Stimulated activated CD4-positive, alpha-beta T cell treated with anti-CD3 and anti-CD28 coated beads, Interleukin-1b, Interleukin-23, amount 100 ng/mL, for 24 hours (primary cell): Measurements from ENCODE around the gene DLGAP1.
"Not testable (repeated sequence)": the region's sequence is repeated elsewhere in the genome, so short reads cannot be mapped to it uniquely, and the experiment has no call there.

Experiments
- DNase-seq, 4 experiments: peaks; one replicate each; pipeline ENCODE4 v3.0.0-alpha.2; 2020; ENCODE audit warnings: low read depth in 4 of 4, low spot score in 1 of 4

The DLGAP1 gene

GRCh38 chr18:4096486-4096885, 358.6 kb downstream of the DLGAP1 start:
- no peak for DNase-seq

DNA sequence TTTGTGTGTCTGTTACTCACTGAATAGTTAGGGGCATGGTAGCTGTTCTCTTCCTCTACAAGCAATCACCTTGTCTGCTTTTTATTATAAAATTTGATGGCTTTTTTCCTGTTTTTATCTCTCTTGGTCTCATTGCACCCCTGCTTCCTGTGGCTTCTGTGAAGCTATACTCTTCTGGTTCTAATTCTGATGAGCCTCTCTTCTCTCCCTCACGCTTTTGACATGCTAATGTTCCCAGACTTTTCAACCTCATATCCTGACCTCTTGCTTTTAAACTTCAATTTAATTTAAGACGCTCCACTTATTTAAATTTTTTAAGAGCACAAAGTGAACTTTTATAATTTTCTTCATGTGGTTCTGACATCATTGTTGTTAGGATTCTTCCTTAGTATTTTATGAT, 361.4 kb downstream of the DLGAP1 start:
- no peak for DNase-seq

DNA sequence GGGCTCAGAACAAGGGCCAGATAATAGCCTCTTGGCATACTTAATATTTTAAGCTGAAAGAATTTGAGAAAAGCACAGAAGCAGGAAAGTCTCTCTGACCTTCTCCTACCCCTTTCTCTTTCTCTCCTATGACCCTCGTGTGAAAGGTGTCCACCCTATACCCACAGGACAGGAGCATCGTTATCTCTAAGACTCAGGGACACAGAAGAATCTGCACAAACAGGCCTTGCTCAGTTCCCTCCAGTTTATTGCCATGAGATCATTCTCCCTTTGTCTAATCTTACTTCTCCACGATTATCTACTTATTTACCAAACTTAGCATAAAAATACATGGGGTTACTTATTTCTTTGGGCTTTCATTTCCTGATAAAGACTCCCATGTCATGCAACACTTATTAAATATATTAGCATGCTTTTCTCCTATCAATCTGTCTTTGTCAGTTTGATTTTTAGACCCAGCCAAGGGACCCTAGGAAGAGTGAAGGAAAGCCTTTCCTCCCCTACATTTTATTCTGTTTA, 370.7 kb downstream of the DLGAP1 start:
- DNase-seq, result no peak

GRCh38 chr18:4078246-4078645, 376.9 kb downstream of the DLGAP1 start:
- DNase-seq, result no peak

DNA sequence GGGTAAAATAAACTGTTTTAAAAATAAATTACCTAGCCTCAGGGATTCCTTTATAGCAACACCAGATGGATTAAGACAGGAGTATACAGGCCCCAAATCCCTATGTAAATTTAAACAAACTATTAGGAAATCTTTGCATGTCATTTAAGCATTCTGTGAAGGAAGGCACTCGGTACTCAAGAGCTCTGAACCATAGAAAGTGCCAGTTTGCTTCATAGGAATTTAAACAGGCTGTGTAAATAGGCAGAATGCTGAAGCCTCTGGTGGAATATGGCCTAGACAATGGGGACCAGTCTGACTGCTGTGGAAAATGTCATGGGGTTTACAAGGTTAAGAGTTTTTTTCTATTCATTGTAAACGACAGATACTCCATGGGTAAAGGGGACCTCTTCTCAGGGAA, 377.4 kb downstream of the DLGAP1 start:
- DNase-seq, result no peak

DNA sequence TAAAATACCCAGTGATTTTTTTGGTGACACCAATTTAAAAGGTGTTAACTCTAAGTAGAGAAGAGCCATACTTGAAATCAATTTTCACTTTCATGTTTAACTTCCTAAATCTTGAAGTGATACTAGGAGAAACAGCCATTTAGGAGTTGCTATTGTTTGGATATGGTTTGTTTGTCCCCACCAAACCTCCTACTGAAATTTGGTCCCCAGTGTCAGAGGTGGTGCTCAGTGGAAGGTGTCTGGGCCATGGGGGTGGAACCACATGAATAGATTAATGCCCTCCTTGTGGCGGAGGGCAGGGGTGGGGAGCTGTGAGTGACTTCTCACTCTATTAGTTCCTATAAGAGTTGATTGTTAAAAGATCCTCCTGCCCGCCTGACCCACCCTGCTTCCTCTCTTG, 377.9 kb downstream of the DLGAP1 start:
- DNase-seq, result no peak

DNA sequence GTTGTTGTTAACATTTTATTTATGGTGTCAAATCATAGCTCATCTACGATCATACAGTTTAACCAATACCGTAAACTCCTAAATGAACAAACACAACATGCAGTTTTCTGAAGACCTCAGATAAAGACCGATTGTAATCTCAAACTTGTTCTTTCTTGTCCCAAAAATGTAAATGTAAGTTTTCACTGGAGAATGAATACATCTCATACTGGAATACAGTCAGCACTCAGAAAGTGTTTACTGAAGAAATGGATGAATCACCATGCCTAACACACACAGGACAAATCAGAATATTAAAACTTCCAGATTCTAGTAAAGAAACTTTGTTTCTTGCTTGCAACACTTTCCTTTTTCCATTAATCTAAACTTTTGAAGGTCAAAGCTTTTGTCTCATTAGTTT, 380.5 kb downstream of the DLGAP1 start:
- DNase-seq, result no peak

DNA sequence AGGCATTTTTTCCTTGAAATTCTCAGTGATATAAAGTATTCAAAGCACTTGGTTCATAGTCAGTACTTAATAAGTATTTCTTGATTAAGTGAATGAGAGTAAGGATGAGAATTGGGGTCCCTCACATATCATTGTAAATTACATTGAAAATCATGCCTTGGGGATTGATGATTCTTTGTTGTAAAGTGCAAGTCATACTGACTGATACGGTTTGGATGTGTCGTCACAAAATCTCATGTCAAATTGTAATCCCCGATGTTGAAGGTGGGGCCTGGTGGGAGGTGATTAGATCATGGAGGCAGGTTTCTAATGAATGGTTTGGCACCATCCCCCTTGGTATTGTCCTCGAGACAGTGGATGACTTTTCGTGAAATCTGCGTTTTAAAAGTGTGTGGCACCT, 385.9 kb downstream of the DLGAP1 start:
- no peak for DNase-seq

- peak in 2 of 4 experiments; percentile 8 to 10 for DNase-seq
Observed at GRCh38 chr18:4068552-4069158, 386.5 kb downstream of the DLGAP1 start.

DNA sequence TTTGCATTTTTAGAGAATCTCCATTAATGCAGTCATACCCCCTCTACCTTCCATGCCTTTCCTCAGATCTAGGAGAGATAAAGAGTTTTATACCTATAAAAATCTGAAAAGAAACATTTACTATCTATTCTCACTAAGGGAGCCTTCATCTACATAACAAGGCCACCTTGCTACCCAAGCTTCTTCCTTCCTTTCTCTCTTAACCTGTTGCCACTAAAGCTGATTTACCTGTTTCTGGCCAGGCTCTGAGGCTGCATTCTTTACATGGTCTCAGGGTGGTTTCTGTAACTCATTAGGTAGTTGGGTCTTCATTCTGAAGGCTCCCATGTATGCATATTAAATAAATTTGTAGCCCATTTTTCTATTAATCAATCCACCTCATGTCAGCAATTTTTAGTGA, 391.6 kb downstream of the DLGAP1 start:
- DNase-seq, result no peak

DNA sequence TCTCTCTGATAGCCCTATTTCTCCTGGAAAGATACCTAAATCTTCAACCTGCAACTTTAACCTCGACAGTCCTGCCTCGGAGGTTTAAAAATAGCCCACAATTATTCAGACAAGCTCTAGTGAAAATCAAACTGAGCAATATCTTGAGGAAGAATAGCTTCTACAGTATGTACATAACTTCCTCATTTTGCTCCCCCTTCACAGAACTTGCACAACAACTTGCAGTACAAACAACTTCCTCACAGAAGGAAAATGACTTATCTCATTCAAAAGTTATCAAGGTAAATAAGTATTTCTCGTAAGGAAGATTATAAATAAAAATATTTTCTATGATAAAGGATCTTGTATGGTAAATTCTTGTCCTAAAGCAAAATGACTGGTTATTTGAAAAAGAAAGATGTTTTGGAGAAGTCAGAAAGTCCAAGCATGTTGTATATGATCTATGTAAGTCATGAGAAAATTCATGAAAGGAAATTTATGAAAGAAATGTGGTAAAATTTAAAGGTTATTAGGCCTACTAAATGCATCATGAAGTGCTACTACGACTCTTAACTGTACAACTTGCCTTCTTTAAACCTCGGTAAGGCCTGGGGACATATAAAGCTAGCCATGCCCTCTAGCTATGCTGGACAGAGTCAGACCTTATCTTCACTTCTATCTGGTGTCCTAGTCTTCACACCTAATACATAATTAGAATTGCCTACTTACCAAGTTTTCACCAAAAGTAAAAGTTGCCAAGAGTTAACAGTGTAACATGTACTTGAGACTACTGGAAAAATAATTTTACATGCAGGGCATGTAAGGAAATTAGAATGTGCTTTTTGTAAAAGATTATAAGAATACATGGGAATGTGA, 394.5 kb downstream of the DLGAP1 start:
- DNase-seq, result no peak

DNA sequence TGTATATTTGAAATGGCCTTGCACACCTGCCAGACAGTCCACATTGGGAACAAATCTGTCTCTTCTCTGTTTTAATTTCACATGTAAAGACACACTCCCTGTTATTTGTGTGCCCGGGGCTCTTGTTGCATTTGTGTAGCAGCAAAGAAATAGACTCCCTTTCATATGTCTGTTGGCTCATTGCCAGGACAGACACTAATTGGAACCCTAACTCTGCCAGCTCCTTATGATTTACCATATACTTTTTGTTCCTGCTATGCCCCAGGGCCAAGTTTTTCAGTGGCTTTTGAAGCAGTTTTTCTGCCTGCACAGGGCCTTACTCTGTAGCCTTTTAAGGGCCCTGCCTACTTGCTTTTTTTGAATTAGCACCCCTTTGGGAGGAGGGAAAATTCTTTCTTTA, 396.9 kb downstream of the DLGAP1 start:
- no peak for DNase-seq

DNA sequence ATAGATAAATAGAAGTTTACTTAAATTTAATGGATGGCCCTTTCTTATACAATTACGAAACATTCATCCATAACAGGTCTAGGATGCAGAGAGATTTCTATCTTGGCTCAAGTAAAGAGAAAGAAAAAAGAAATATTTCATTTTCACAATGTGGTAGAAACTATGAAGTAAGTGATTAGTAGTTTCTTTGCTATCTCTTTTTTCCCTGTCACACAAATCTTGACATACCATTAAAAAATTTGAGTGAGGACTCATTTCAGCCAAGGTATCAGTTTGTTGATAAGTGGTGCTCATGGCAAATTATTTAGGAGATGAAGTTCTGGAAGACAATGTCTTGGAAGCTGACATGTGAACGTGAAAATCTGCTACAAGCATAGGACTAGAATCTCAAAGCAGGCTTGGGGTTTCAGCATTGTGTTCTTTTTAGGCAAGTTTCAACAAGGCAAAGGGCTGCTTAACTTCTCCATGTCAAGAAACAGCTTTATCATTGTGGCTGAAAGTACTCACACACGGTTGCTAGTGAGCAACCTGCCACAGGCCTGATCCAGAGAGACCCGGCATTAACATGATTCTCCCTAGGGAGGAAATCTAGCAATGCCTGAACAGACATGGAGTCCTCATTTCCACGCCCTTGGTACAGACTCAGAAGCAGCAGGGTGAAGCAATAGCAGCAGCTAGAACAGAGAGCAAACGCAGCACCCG, 414.6 kb downstream of the DLGAP1 start:
- DNase-seq, result no peak

DNA sequence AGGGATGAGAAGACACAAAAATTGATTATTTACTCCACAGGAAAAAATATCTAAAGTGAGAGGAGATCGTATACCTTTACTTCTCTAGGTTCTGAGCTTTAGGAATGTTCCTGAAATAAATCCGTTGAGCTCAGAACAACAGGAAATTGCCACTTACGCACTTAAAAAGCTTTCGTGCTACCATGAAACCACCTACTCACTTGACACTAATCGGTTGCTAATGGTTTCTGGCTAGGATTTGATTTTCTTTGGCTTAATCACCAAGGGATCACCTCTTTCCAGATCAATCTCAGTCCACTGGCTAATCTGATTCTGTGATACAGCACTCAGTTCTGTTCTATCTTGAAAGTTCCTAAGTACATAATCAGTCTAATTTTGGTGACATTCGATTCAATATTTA, 419.6 kb downstream of the DLGAP1 start:
- DNase-seq, result no peak

GRCh38 chr18:4034815-4035214, 420.3 kb downstream of the DLGAP1 start:
- DNase-seq, result not testable (repeated sequence)

DNA sequence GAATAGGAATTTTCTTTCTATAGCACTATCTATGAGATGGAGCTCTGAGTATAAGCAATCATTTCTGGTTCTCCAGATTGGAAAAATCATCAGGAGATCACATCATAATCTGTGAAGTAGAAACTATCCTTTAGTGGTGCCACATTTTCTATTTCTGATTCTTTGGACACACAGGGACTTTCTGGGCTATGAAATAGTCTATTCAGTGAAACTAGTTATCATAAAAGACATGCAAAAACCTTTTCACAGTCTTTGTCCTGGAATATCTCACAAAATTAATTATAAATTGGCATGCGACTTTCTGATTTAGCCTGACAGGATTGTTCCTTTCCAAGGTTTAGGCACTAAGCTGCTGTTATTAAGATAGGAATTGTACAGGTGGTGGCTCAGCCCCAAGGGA, 428.6 kb downstream of the DLGAP1 start:
- no peak for DNase-seq

- DNase-seq, result no peak
Observed at GRCh38 chr18:4024702-4025101, 430.4 kb downstream of the DLGAP1 start.

GRCh38 chr18:4022749-4023148, 432.4 kb downstream of the DLGAP1 start:
- DNase-seq, result not testable (repeated sequence)

GRCh38 chr18:4020026-4020425, 435.1 kb downstream of the DLGAP1 start:
- DNase-seq, result no peak

DNA sequence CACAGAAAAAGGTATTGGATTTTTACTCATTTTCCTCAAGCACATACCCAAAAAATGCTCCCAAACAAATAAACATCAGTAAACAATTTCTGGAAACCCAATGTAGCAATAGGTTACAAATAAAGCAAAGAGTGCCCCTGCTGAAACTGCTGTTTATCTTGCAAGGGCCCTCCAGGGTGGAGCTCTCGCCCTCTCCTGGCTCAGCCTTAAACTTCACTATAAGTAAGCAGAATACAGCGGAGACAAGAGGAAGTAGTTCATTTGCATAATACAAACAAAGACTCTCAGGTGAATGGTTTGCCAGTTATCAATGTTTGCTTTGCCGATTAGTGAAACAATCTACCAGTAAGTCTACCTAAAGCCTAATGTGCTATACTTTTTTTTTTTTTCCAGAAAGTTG, 437.6 kb downstream of the DLGAP1 start:
- DNase-seq, result no peak

DNA sequence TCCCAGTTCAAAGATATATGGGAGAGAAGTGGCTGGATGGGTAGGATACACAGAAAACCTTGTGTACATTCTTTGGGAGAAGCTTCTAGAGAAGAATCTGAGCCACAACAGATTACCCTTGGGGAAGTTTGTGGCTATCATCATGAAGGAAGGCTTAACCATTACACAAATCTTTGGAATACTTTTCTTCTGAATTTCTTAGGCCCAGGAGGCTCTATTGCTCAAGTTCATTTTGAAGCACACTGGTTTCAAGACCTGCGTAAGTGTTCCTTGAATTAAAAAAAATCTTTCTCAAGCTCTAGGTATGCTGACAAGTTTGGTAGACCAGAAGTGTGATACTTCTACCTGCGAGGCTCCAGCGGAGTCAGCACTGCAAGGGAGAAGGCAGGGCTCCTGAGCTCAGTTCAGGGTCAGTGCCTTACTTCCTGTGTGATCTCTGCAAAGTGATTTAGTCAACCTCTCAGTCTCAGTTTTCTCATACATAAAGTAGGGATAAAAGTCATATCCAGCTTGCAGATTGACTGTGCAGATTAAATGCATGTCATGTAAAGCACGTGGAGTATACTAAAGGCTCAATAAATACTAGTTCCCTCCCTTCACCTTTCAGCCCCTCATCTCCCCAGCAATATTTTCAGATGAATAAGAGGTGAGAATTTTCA, 438.6 kb downstream of the DLGAP1 start:
- no peak for DNase-seq
